HG03139 (cell line): ENCODE measurements around the gene PPP1R27.

Source experiments
- ATAC-seq: cut with Tn5 transposase; IDR thresholded peaks from one replicate; pipeline ENCODE4 v1.9.1; 2021; ENCODE audit not compliant: unreplicated experiment

Gene PPP1R27

DNA sequence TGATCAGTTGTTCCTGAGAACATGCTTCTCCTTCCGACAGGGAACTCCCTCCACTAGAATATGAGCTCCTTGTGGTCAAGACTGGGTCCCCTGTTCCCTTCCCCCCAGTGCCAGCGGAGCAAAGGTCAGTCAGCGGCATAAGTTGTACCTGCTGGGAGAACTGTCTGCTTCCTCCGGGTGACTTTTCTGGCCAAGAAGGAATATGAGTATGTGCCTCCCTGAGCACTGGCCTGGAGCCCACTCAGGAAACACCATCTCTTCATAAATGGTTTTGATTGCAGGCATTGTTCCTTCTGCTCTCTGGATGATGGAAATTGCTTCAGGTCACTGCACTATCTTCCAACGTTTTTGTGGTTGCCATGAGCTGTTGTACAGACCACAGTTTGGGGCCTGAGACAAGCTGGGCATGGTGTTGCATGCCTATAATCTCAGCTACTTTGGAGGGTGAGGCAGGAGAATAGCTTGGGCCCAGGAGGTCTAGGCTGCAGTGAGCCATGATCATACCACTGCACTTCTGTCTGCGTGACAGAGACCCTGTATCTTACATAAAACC lies 28.3 kb upstream of the PPP1R27 start:
- no peak for ATAC-seq

DNA sequence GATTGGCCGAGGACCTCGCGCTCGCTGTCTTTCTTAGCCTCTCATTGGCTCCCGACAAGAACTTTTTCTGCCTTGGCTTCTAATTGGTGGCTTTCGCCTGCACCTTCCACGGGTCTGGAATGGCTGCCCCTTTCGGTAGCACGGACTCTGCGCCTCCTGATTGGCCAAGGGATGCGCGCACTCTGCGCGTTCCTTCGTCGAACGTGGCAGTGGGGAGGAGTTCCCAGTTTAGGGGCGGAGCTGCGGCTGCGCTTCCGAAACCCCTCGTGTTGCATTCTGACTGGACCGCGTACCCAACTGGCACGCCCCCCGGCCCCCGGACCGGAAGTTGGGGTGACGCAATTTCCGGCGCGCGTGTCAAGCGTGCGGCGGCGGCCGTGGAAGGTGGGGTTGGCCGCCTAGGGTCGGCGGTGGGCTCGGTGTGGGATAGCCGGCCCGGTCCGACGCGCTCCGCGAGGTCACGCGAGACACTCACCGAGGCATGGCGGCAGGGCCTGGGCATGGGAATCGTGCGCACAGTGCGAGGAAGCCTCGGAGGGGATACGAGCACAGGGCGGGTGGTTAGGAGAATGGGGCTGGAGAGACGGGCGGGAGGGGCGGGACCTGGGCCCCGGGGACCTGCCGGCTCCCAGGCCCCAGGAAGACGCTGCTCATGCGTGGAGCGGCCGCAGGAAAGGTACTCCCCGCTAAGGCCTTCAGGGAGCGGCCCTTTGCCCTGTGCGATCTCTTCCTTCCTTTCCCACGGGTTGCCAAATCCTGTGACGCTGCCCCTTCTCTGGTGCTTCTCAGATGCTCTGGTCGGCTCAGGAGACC lies 26.1 kb upstream of the PPP1R27 start:
- peak; percentile 71 for ATAC-seq

DNA sequence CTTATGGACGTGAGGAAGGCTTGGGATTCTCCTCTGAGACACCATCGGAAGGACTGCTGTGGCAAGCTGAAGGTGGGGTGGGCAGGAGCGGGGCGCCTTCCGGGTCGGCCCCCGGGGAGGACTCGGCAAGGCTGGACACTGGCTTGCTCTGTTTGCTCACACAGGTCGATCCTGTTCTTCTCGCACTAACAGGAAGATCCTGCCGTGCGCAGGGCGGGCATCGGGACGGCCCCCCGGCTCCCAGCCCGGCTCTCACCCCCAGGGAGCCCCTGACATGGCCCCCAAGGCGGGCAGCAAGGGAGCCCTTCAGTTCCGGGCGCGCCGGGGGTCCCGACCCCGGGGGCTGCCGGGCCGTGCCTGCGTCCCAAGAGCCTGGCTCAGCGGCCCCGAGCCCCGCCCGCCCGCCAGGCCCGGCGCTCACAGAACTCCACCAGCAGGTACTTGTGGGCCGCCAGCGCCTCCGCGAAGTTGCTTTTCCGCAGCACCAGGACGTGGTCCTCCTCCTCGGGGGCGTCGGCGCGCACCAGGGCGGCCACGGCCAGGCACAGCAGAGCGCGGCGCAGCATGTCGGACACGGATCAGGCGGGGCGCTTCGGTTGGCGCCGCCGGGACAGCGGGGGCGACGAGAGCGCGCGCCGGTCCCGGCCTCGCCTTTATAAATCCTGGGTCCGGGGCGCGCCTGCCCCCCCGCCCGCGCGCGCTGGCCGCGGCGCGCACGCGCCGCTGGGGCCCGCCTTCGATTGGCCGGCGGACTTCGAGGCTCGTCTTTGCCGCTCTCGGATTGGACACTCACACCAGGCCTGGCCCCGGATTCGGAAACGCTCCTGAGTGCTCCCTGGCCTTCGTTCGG lies 25.3 kb upstream of the PPP1R27 start, which contains the start of gene P4HB:
P4HB (minus strand) TSS at position 630 of the 850 bp plus-strand sequence; CDS start at position 566, 64 bp downstream.
- no peak for ATAC-seq

DNA sequence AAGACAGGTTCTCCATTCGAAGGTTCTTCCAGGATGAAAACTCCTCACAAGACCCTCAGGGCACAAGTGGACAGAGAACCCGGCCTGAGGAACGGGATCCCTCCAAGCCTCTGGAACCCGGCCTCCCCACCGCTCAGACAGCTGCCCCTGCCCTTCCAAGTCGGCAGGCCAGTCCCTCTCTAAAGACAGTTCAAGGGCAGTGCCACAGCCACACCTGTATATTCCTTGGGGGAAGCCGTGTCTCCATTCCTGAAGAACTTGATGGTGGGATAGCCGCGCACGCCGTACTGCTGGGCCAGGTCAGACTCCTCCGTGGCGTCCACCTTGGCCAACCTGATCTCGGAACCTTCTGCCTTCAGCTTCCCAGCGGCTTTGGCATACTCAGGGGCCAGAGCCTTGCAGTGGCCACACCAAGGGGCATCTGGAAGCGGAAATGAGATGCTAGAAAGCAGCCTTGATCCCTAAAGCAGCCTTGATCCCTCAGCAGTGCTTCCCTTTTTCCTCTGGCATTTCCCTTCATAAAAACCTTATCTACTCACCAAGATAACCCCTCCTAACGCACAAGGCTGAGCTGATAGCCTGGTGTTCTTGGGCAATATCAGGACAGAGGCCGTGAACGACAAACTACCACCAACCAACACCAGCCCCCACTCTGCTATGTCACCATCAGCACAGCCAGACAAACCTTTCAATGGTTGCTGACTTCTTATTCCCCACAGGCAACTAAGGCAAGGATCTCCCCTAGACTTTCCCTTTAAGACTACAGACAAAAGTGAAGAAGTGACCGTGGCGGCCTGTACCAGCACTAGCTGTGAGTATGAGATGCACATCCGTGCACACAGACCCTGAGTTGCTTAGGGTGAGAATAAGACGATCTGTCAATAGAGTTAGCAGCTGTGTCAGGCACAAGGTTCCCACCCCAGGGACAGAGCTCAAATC lies 24.4 kb upstream of the PPP1R27 start:
- no peak for ATAC-seq

DNA sequence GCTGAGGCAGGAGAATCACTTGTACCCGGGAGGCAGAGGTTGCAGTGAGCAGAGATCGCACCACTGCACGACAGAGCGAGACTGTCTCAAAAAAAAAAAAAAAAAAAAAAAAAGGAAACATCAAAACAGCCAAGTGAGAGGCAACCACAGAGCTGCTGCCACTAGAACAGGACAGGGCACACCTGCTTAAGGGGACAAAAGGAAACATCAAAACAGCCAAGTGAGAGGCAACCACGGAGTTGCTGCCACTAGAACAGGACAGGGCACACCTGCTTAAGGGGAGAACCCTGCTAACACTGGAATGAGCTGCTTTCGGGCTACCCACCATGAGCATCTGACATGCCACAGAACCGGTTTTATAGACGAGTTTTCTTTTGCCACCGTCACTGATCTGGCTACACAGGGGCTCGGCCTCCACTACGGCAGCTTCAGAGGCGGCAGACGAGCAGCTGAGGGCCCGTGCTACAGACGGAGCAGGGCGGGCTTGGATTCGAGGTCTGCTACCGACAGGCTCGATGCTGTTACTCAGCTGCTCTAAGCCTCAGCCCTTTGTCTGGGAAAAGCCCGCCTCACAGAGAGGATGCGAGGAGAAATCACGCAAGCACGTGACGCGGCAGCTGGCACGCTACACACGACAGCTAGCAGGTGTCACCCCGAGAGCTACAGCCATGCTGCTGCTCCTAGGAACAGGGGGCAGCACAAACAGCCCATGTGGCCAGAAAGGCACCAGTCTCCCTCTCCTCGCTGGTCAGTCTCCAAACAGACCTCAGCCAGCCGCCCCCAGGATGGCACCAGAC lies 23.5 kb upstream of the PPP1R27 start:
- no peak for ATAC-seq

DNA sequence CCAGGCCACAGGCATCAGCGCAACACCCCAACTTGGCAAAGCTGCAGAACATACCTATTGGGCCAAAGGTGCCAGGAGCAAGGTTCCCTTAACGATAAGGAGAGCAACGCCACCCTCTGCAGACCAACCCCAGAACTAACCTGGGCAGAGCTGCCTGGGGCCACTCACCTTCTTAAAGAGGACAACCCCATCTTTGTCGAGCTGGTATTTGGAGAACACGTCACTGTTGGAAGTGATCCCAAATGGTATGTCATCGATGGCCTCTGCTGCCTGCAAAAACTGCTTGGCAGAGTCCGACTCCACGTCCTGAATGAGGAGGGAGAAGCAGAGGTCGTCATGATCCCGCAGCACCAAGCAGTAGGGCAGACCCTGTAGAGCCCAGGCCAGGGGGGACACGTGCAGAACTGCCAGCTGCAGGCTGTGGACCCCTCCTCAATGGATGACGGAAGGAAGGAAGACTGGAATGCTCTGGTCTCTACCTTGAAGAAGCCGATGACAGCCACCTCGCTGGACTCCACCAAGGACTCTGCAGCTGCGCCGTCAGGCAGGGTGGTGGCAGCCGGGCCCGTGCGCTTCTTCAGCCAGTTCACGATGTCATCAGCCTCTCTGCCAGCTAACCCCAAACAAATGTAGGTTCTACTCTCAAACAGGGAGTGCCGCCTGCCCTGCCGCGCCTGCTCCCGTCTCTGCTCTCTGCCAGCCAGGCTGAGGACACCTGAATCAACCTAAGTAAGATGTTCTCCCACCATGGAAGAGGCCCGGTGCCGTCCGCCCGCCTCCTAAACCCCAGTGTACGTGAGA lies 20.3 kb upstream of the PPP1R27 start:
- no peak for ATAC-seq

DNA sequence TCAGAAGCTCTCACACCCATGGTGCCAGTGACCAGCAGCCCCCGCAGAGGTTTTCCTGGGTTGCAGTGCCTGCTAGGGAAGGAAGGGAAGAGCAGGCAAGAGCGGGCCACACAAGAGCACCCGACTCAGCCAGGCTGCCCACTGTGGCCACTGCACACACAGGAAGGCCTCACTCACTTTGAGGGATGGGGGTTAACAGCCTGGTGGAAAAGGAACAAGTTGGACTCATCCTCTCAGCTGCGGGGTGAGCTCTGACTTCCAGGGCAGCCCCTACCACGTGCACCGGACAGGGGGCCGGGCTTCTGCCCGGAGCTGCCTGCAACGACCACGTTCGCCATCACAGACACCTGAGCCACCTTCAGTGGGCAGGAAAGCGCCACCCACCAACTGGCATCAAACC lies 17.4 kb upstream of the PPP1R27 start:
- ATAC-seq = no peak

DNA sequence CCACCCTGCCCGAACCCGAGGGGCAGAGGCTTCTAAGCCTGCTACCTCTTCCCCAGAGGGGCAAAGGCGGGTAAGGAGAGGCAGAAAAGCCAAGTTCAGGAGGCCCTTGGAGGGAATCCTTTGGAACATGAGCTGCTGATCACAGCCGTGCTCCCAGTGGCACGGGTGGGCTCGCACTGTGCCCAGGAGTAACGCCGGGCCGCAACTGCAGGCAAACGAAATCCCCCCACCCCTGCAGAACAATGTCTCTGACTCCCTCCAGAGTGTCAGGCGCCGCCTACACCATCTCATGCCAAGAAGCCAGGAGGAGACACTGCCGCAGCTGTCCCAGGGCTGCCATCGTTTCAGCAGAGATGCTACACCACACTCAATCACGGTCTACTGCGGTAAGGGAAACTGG lies 16.6 kb upstream of the PPP1R27 start:
- no peak for ATAC-seq

DNA sequence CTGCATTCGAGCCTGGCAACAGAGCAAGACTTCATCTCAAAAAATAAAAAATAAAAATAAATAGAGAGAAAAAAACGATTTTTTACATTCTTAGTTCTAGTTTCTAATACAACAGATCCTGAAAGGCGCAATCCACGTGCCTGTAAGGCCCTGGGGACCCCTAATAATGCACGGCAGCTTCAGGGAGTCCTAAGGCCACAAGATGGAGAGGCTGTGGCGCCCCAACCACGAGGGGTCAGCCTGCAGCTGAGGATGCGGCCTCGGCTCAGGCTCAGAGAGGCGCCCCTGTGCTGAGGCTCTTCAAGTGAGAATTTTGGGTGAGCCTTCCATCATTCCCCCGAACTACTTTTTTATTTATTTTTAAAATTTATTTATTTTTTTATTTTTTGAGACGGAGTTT lies 14.6 kb upstream of the PPP1R27 start:
- no peak for ATAC-seq

DNA sequence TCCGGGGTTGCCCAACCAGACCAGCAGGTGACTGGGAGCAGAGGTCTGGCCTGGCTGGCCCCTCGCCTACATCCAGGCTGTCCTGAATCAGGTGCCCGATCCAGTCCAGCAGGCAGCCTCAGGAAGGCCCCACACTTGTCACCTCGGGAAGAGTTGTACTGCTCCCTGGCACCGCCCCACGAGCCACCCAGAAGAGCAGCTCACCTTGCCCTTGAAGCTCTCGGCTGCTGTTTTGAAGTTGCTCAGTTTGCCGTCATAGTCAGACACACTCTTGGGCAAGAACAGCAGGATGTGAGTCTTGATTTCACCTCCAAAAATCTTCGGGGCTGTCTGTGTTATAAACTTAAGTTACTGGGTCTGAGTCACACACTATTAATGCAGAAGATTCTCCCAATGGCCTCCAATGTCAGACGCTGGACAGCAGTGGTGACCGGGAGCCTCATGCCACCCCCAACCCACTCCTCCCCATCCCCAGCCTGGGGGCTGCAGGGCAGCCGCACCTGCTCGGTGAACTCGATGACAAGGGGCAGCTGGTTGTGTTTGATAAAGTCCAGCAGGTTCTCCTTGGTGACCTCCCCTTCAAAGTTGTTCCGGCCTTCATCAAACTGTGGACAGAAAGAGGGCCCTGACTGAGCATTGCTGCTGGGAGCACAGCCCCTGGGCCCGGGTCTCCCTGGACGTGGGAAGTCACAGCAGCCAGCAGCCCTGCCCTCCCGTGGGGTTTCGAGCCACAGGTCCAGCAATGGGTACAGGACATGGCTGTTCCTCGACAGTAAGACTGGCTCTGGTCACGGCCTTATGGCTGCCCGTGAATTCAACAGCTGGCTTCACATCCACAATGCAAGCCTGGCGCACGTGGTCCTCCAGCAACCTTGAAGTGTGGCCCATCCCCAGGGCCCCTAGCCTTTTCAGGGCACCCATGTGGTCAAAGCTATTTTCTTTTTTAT lies 12.2 kb upstream of the PPP1R27 start:
- no peak for ATAC-seq

DNA sequence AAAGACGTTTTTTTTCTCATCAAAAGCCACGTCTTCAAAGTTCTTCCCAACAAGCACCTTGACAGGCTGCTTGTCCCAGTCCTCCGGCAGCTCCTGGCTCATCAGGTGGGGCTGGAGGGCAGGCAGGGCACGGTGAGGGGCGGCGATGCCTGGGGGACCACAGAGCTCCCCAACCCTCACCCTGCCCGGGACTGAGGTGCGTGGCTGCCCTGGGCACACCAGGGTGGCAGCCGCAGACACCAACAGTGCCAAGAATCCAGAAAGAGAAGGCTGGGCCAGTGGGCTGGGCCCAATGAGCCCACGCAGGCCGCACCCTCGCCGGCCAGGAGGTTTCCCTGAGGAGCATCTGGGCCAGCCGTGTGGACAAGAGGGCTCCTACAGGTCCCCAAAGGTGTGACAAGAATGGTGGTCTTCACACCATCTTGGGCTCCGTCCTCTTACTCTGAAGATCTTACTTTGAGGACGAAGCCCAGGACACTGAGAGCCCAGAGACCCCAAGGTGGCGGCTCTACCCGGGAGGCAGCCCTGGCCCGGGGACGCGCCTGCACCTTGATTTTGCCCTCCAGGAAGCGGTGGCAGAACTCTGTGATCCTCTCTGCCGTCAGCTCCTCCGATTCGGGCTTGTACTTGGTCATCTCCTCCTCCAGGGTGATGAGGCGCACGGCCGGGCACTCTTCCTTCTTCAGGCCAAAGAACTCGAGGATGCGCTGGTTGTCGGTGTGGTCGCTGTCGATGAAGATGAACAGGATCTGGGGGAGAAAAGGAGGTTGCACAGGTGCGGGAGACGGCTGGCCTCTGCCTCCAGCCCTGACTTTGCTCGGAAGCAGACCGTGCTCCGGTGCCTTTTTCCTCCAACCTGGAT lies 11.3 kb upstream of the PPP1R27 start:
- ATAC-seq = no peak

DNA sequence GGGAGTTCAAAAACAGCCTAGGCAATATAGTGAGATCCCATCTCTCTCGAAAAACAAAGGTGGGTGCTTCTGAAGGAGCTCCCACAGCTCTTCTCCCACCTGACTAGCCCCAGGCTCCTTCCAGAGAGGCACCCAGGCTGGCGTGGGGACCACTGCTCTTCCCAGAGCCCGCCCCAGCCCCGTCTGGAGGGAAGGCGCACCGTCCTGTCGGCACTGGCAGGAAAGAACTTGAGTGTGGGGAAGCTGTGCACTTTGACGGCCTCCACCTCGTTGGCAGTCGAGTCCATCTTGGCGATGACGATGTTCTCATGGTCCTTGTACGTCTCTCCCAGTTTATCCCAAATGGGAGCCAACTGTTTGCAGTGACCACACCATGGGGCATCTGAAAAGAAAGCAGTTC lies 10.5 kb upstream of the PPP1R27 start:
- no peak for ATAC-seq

DNA sequence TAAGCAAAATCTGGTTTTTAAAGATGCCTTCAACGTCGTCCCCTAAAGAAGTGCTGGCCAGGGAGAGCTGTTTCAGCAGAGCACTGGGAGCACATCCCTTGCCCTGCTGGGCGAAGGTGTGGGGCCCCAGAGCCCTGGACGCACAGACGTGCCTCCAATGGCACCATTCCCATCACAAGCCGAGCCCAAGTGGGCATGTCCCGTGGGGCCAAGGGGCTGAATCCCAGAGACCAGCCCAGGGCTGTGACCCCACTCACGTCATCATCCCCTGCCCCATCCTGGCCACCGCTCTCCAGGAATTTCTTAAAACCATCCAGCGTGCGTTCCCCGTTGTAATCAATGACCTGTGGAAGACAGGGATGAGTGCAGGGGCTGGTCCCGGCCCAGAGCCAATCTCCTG lies 10.0 kb upstream of the PPP1R27 start:
- no peak for ATAC-seq

DNA sequence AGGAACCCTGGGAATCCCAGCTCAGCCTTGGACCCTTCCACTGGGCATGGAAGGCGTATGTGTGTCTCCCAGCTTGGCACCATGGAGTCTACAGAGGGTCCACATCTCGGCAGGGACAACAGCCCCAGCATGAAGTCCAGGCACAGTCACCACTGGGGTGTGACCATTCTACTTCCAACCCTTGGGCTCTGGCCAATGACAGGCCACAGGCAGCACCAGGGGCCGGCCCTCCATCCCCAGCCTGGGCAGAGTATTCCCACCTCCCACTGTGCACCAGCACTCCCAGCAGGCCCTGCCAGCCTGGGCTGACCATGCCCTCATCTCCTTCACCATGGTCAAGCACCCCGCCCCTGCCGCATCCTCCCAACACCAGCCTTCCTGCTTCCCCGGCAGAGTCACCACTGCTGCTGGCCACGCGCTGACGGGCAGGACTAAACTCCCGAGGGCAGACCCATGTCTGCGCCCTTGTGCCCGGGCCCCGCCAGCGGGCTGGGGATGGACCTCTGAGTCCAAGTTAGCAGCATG lies 9.5 kb upstream of the PPP1R27 start:
- ATAC-seq = no peak

DNA sequence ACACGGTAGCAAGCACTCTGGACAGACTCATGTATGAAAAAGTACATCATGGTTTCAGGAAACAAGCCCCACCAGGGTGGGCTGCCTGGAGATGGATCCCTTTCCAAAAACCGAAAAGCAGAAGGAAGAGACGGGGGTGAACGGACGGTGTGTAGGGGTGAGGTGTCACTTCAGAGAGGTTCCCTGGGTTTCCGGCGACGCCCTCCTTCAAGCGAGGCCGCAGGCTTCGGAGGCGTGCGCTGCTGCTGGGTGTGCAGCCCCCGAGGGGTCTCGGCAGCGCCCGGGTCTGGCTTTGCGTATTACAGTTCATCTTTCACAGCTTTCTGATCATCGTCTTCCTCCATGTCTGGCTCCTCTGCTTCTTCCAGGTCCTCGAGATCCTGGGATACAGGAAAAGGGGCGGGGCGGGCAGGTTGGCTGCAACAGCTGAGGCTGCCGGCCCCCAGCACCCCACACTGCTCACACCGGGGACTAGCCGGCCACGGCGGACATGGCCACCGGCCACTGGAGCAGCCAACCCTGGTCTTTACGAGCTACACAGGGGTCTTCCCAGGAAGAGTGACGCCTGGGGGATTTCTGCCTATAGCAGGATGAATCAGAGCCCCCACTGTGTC lies 9.0 kb upstream of the PPP1R27 start:
- ATAC-seq = no peak

DNA sequence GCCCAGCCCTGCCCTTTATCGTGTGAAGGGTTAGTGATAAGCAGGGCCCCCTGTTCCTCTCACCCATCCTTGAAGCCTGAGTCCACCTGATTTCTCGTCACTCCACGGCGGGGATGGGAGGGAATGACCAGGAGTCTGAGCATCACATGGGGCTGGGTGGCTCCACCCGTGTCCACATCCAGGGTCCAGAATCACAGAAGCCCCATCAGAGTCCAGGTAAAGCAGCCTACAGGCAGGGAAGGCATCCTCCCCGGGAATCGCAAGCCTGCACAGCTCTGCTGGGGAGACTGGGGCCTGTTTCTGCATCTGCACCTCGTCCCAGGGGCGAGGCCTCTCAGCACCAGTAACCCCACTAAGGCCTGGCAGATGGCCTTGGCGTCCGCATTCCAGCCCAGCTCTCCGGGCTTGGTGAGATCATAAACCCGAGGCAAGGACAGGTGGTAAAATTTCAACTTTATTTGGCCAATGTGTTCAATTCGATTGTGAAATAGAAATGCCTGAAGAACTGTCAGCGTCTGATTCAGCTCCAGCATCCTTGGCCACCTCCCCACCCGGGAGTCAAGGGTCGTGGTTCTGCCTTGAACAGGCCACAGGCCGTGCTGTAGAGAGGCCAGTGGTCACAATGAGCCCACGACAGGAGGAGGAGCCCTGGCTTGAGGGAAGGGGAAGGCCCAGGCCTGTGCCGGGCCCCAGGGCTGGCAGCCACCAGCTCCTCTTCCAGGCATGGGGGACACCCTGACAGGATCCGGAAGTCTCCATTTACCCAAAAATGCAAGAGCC lies 8.1 kb upstream of the PPP1R27 start:
- ATAC-seq = no peak
